ENCODE results near the gene PTH.

Gene PTH

DNA sequence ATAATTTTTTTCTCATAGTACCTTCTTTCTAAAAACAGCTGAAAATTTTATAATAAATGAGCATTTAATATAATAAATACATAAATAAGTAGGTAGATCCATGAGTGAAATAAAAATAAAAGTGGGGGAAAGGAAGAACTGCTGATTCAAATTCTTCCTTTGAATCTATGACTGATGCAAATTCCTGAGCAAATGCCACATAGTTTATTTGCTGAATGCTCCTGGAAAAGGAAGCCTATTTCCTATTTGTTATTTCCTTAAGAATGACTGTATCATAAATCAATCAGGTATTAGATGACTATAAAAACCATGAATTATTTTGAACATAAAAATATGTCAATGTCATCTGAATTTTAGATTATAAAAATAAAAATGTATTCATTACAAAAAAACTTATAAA lies 49.4 kb downstream of the PTH start:
- no peak for DNase-seq

GRCh38 chr11:13445588-13445987 lies 50.2 kb downstream of the PTH start:
- no peak for DNase-seq
